Osteoblast (primary cell): Measurements from ENCODE around the gene SLC1A3. TPM values are rescaled to one million over a fixed set of nuclear protein-coding genes. Genes with fewer than 3 reads are reported as not detected.
A peak's percentile ranks its signal among the peaks of the same experiment; 100 is the strongest.

ENCODE experiments used
- DNase-seq: peaks from one replicate; pipeline ENCODE4 v3.0.0; 2011; ENCODE audit warnings: low spot score, mixed read lengths; ENCODE audit not compliant: insufficient read length; ENCODE audit errors: missing footprints
- H2AFZ ChIP-seq: 2 replicates; pipeline ENCODE4 v1.6.0; 2011; ENCODE audit warnings: mild to moderate bottlenecking, low read length
- H3K27ac ChIP-seq: 2 replicates; pipeline ENCODE4 v1.5.1; 2011; ENCODE audit warnings: mild to moderate bottlenecking, low read depth, low read length, moderate library complexity
- H3K27me3 ChIP-seq: 2 replicates; pipeline ENCODE4 v1.6.0; 2012; ENCODE audit warnings: mild to moderate bottlenecking, control low read depth, inconsistent platforms, low read length, moderate library complexity; ENCODE audit not compliant: insufficient read depth
- H3K36me3 ChIP-seq: 2 replicates; pipeline ENCODE4 v1.5.1; 2011; ENCODE audit warnings: mild to moderate bottlenecking, low read length, control low read depth, moderate library complexity; ENCODE audit not compliant: insufficient read depth
- H3K4me1 ChIP-seq: 2 replicates; pipeline ENCODE4 v1.5.1; 2011; ENCODE audit warnings: mild to moderate bottlenecking, low read length, control low read depth, moderate library complexity; ENCODE audit not compliant: insufficient read depth
- H3K4me2 ChIP-seq: 2 replicates; pipeline ENCODE4 v1.6.0; 2011; ENCODE audit warnings: mild to moderate bottlenecking, low read length; ENCODE audit not compliant: insufficient read depth
- H3K4me3 ChIP-seq: fragments of 200-600 bp; sonication (generic); 3 replicates; pipeline ENCODE4 v1.5.1; 2012; ENCODE audit warnings: mild to moderate bottlenecking, low read length, inconsistent platforms; ENCODE audit not compliant: insufficient read depth
- H3K79me2 ChIP-seq: 2 replicates; pipeline ENCODE4 v1.6.0; 2012; ENCODE audit warnings: mild to moderate bottlenecking, low read length, control low read depth, inconsistent platforms; ENCODE audit not compliant: insufficient read depth
- H3K9me3 ChIP-seq: 2 replicates; pipeline ENCODE4 v1.5.1; 2011; ENCODE audit warnings: low read depth, low read length, control low read depth
- H4K20me1 ChIP-seq: 2 replicates; pipeline ENCODE4 v1.6.0; 2012; ENCODE audit warnings: mild to moderate bottlenecking, low read length, control low read depth; ENCODE audit not compliant: insufficient read depth
- CTCF ChIP-seq: IDR thresholded peaks from 2 replicates; pipeline ENCODE4 v1.5.1; 2011; ENCODE audit warnings: mild to moderate bottlenecking, low read depth, low read length, moderate library complexity; ENCODE audit errors: extremely low read depth
- total RNA-seq: library from RNA; depleted of rRNA; stranded (reverse); fragments of >200 nt; gene quantifications from 2 replicates; pipeline ENCODE4 v1.2.3, GENCODE V29; 2012

The SLC1A3 gene
- total RNA-seq, 1 donor: 45.2 TPM

GRCh38 chr5:36570301-36571095 lies 35.9 kb upstream of the SLC1A3 start:
- no peaks in the 10 kb centered on the region for H3K36me3 ChIP-seq

GRCh38 chr5:36571401-36572042 lies 34.9 kb upstream of the SLC1A3 start:
- Histone ChIP-seq H3K27me3 (no peaks in the 10 kb centered on the region), H3K4me3 (no peak overlapping the region), H4K20me1 (no peaks in the 10 kb centered on the region), H3K79me2 (no peaks in the 10 kb centered on the region), H3K27ac (no peak overlapping the region), H3K36me3 (no peaks in the 10 kb centered on the region), H3K9me3 (no peaks in the 10 kb centered on the region), H2AFZ (no peak overlapping the region), H3K4me2 (no peak overlapping the region), H3K4me1 (peaks cover 47% of the 10 kb centered on the region)
- no peak for TF ChIP-seq CTCF
- no peak for DNase-seq

More at GRCh38 chr5:36570301-36571095, 35.9 kb upstream of the SLC1A3 start:
- no peak overlapping the region for H2AFZ ChIP-seq
- no peaks in the 10 kb centered on the region for H3K9me3 ChIP-seq
- H3K4me3 ChIP-seq: no peak overlapping the region
- no peak for DNase-seq
- no peak overlapping the region for H3K27ac ChIP-seq
- peak overlapping the region; percentile 23 for H3K4me2 ChIP-seq
- no peak for TF ChIP-seq CTCF
- H4K20me1 ChIP-seq: no peaks in the 10 kb centered on the region
- H3K79me2 ChIP-seq: no peaks in the 10 kb centered on the region
- H3K4me1 ChIP-seq: peaks cover 45% of the 10 kb centered on the region
- H3K27me3 ChIP-seq: no peaks in the 10 kb centered on the region

GRCh38 chr5:36573438-36573837 lies 33.0 kb upstream of the SLC1A3 start:
- TF ChIP-seq CTCF: no peak
- no peak for DNase-seq
- Histone ChIP-seq H3K27me3 (no peaks in the 10 kb centered on the region), H3K4me1 (peaks cover 47% of the 10 kb centered on the region), H4K20me1 (no peaks in the 10 kb centered on the region), H3K27ac (no peak overlapping the region), H3K4me2 (peak overlapping the region; percentile 39), H3K9me3 (no peaks in the 10 kb centered on the region), H3K79me2 (no peaks in the 10 kb centered on the region), H2AFZ (peak overlapping the region; percentile 4), H3K36me3 (no peaks in the 10 kb centered on the region), H3K4me3 (no peak overlapping the region)

GRCh38 chr5:36575361-36575781 lies 31.0 kb upstream of the SLC1A3 start:
- peaks cover 31% of the 10 kb centered on the region for H3K4me1 ChIP-seq
- no peaks in the 10 kb centered on the region for H3K79me2 ChIP-seq
- H3K27me3 ChIP-seq: no peaks in the 10 kb centered on the region
- peak overlapping the region; percentile 4 for H2AFZ ChIP-seq
- H3K4me3 ChIP-seq: no peak overlapping the region
- peak; percentile 29 for DNase-seq
- no peaks in the 10 kb centered on the region for H3K36me3 ChIP-seq
- H3K27ac ChIP-seq: no peak overlapping the region
- no peaks in the 10 kb centered on the region for H4K20me1 ChIP-seq
- peak overlapping the region; percentile 46 for H3K4me2 ChIP-seq
- H3K9me3 ChIP-seq: no peaks in the 10 kb centered on the region
- no peak for TF ChIP-seq CTCF
